Tibial nerve (tissue), 4 donors: ENCODE measurements around the gene GOLGA6C. TPM values are rescaled to one million over a fixed set of nuclear protein-coding genes. Genes with fewer than 3 reads are reported as not detected.
"Not testable (repeated sequence)": the region's sequence is repeated elsewhere in the genome, so short reads cannot be mapped to it uniquely, and the experiment has no call there.

Source experiments
- DNase-seq, 2 donors: peaks; one replicate each; pipeline ENCODE4 v3.0.0-alpha.2; 2019; ENCODE audit warnings: low spot score in 2 of 2
- H3K27ac ChIP-seq, 4 donors: fragments of 200-600 bp; sonication (generic) in 3 of 4; one replicate each; pipeline ENCODE4 v1.5.1; 2017 to 2019; ENCODE audit warnings: mild to moderate bottlenecking in 1 of 4
- H3K27me3 ChIP-seq, 2 donors: fragments of 200-600 bp; sonication (generic) in 1 of 2; one replicate each; pipeline versions ENCODE4 v1.5.1 to v1.6.0; 2017 to 2019
- H3K36me3 ChIP-seq, 3 donors: fragments of 200-600 bp; sonication (generic); one replicate each; pipeline ENCODE4 v1.5.1; 2018 to 2019
- H3K4me1 ChIP-seq, 4 donors: fragments of 200-600 bp; sonication (generic) in 3 of 4; one replicate each; pipeline ENCODE4 v1.5.1; 2017 to 2019
- H3K4me3 ChIP-seq, 4 donors: fragments of 200-600 bp; sonication (generic) in 3 of 4; one replicate each; pipeline ENCODE4 v1.5.1; 2017 to 2019; ENCODE audit warnings: mild to moderate bottlenecking in 1 of 4, moderate library complexity in 1 of 4
- H3K9me3 ChIP-seq, 4 donors: fragments of 200-600 bp; sonication (generic) in 3 of 4; one replicate each; pipeline ENCODE4 v1.5.1; 2017 to 2019
- EP300 ChIP-seq, 2 donors: sonication (generic); formaldehyde crosslinking; IDR thresholded peaks; one replicate each; pipeline ENCODE4 v1.6.1; 2017; ENCODE audit warnings: antibody characterized with exemption in 2 of 2, mild to moderate bottlenecking in 1 of 2
- POLR2A ChIP-seq, 2 donors: fragments of 450-650 bp; IDR thresholded peaks; one replicate each; pipeline ENCODE4 v1.6.1; 2017; ENCODE audit warnings: antibody characterized with exemption in 2 of 2, mild to moderate bottlenecking in 2 of 2, moderate library complexity in 2 of 2
- WGBS, 2 donors: methylation state at CpG; one replicate each; pipeline ENCODE4 v1.1.5; 2018; 5-methylcytosine and 5-hydroxymethylcytosine counted together
- total RNA-seq, 4 donors: library from RNA; depleted of rRNA; stranded (reverse); fragments of >200 nt; gene quantifications; one replicate each; pipeline ENCODE4 v1.1.0, GENCODE V29; 2016
- TF ChIP-seq, protein P1 (sequence below), 5 experiments: fragments of 200-600 bp in 3 of 5; fragments of 450-650 bp in 2 of 5; sonication (generic) in 3 of 5; IDR thresholded peaks; one replicate each; pipeline ENCODE4 v1.5.1; 2016 to 2019; ENCODE audit warnings: antibody characterized with exemption in 5 of 5, mild to moderate bottlenecking in 3 of 5, moderate library complexity in 2 of 5

Gene GOLGA6C, protein sequence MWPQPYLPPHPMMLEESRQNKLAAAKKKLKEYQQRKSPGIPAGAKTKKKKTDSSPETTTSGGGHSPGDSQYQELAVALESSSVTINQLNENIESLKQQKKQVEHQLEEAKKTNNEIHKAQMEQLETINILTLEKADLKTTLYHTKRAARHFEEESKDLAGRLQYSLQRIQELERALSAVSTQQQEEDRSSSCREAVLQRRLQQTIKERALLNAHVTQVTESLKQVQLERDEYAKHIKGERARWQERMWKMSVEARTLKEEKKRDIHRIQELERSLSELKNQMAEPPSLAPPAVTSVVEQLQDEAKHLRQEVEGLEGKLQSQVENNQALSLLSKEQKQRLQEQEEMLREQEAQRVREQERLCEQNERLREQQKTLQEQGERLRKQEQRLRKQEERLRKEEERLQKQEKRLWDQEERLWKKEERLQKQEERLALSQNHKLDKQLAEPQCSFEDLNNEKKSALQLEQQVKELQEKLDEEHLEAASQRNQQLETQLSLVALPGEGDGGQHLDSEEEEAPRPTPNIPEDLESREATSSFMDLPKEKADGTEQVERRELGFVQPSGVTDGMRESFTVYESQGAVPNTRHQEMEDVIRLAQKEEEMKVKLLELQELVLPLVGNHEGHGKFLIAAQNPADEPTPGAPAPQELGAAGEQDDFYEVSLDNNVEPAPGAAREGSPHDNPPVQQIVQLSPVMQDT
- total RNA-seq: 1 to 10 TPM in 1 of 4 donors, under 1 TPM in 1, not detected in 2; 0.63 to 1.5 TPM

DNA sequence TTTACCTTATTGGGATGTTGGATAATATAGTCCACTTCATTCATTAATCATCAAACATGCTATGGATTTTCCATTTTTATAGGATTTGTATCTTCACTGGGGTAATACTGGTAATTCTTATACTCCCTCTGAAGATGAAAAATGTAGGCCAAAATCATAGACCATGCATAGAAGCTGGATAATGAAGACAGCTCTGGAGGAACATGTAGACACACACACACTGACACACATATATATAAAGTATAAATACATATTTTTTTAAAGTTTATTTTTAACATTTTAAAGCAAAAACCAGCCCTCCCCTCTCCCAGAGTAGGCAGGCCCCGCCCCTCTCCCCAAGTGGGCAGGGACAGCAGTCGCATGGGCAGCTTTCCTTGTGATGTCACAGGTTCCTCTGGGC, at the start of gene GOLGA6C:
Gene GOLGA6C (plus strand): TSS at position 301 of the 400 bp plus-strand sequence. CDS start 265 bp downstream, outside the sequence.
- not testable (repeated sequence) for H3K27ac ChIP-seq, H3K4me1 ChIP-seq, H3K27me3 ChIP-seq, H3K9me3 ChIP-seq, DNase-seq, H3K36me3 ChIP-seq, H3K4me3 ChIP-seq
- no CpG with 5 or more reads among the region's 2 CpGs for WGBS, 2 donors

DNA sequence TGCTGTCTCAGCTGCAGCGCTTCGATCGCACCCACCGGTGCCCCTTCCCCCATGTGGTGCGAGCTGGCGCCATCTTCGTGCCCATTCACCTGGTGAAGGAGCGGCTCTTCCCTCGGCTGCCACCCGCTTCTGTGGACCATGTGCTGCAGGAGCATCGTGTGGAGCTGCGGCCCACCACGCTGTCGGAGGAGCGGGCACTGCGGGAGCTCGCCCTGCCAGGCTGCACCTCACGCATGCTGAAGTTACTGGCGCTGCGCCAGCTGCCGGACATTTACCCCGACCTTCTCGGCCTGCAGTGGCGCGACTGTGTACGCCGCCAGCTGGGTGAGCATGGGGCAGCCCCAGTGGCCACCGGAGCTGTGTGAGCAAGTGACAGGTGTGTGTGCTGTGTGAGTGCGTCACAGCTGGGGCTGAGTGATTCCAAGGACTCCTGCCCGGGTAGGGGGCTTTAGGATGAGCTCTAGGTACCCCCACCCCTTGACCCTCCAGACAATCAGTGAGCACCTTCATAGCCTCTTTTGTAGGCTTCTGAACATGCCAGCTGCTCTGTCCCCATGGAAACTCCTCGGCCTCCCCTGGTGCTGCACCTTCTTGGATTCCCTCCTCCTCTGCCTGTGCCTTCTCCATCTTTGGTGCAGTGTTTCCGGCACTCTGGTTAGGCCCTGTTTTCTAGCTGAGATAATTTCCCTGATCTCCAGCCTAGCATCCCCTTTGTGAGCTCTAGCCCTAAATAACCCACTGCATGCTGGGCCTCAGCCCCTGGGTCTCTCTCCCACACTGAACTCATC, 49.4 kb upstream of the GOLGA6C start:
- peaks cover 0 to 67% (median 20%) of the 10 kb centered on the region in 4 donors for H3K4me1 ChIP-seq

DNA sequence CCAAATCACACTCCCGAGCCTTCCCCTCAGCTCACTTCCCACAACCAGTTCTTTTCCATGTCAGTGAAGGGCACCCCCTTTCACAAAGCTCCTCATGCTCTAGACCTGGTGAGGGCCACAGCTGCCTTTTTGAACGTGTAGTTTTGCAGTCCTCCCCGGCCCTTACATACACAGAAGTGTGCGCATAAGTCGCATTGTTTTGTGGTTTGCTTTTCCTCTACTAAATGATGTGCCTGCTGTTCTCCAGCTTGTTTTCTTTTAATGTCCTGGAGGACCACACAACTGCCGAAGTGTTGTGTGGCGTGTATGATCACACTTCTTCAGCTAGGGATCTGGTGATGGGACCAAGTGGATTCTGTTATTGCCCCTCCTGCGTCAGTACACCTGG, 48.9 kb upstream of the GOLGA6C start:
- Histone ChIP-seq H3K27me3 (no peaks in the 10 kb centered on the region), H3K36me3 (peaks cover 6 to 89% (median 20%) of the 10 kb centered on the region in 3 donors), H3K9me3 (no peaks in the 10 kb centered on the region), H3K27ac (no peak overlapping the region), H3K4me1 (peaks cover 0 to 61% (median 15%) of the 10 kb centered on the region in 4 donors), H3K4me3 (no peak overlapping the region)
- WGBS, 2 donors: 67% methylated on average over 8 of the region's 8 CpGs
- no peak for TF ChIP-seq EP300 (IDR thresholded peaks at IDR 0.05)
- TF ChIP-seq, protein P1, sequence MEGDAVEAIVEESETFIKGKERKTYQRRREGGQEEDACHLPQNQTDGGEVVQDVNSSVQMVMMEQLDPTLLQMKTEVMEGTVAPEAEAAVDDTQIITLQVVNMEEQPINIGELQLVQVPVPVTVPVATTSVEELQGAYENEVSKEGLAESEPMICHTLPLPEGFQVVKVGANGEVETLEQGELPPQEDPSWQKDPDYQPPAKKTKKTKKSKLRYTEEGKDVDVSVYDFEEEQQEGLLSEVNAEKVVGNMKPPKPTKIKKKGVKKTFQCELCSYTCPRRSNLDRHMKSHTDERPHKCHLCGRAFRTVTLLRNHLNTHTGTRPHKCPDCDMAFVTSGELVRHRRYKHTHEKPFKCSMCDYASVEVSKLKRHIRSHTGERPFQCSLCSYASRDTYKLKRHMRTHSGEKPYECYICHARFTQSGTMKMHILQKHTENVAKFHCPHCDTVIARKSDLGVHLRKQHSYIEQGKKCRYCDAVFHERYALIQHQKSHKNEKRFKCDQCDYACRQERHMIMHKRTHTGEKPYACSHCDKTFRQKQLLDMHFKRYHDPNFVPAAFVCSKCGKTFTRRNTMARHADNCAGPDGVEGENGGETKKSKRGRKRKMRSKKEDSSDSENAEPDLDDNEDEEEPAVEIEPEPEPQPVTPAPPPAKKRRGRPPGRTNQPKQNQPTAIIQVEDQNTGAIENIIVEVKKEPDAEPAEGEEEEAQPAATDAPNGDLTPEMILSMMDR (IDR thresholded peaks at IDR 0.05): no peak
- TF ChIP-seq POLR2A (IDR thresholded peaks at IDR 0.05): no peak
- DNase-seq: no peak

More for the DNA sequence above, 49.4 kb upstream of the GOLGA6C start:
- H3K9me3 ChIP-seq: no peaks in the 10 kb centered on the region
- 77 to 85% methylated on average over 30 to 32 of the region's 32 CpGs for WGBS, 2 donors
- H3K27me3 ChIP-seq: no peaks in the 10 kb centered on the region
- TF ChIP-seq POLR2A (IDR thresholded peaks at IDR 0.05) (no peak), EP300 (IDR thresholded peaks at IDR 0.05) (no peak)
- TF ChIP-seq, protein P1 (IDR thresholded peaks at IDR 0.05): no peak
- peaks cover 6 to 84% (median 20%) of the 10 kb centered on the region in 3 donors for H3K36me3 ChIP-seq
- H3K4me3 ChIP-seq: no peak overlapping the region
- H3K27ac ChIP-seq: no peak overlapping the region
- DNase-seq: no peak

DNA sequence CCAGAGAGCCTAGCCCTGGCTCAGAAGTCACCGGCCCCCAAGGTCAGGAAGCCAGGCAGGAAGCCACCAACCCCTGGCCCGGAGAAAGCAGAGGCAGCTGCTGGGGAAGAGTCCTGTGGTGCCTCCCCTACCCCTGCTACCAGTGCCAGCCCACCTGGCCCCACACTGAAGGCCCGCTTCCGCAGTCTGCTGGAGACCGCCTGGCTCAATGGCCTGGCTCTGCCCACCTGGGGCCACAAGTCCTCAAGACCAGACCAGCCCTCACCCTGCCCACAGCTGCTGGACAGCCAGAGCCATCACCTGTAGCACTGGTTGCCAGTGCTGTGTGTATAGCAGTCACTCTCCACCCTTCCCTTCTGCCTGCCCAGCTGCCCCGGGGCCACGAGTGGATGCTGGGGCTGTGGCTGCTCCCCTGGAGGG, 47.3 kb upstream of the GOLGA6C start:
- H3K4me3 ChIP-seq: no peak overlapping the region
- H3K4me1 ChIP-seq: peaks cover 0 to 45% (median 5%) of the 10 kb centered on the region in 4 donors

More for the DNA sequence above, 47.3 kb upstream of the GOLGA6C start:
- peaks cover 6 to 90% (median 20%) of the 10 kb centered on the region in 3 donors for H3K36me3 ChIP-seq
- 70 to 84% methylated on average over 7 of the region's 7 CpGs for WGBS, 2 donors
- no peak overlapping the region for H3K27ac ChIP-seq
- no peak for DNase-seq
- no peaks in the 10 kb centered on the region for H3K27me3 ChIP-seq
- TF ChIP-seq, protein P1 (IDR thresholded peaks at IDR 0.05): no peak
- TF ChIP-seq EP300 (IDR thresholded peaks at IDR 0.05) (no peak), POLR2A (IDR thresholded peaks at IDR 0.05) (no peak)
- no peaks in the 10 kb centered on the region for H3K9me3 ChIP-seq
